Measurements from ENCODE around the gene PARD3.

Gene PARD3

GRCh38 chr10:34537629-34538231 lies 277.4 kb downstream of the PARD3 start:
- DNase-seq (ENCODE audit: low read depth), result no peak
- no peak for TF ChIP-seq CTCF (IDR thresholded peaks at IDR 0.05; ENCODE audit: low read depth, low read length, missing control alignments)
- no peak overlapping the region for H3K4me3 ChIP-seq (ENCODE audit: low read depth, low read length)
- in situ Hi-C loops (cut with HindIII; ENCODE audit: low sequenced_read_pairs), result no loop called here

- no peak overlapping the region for H3K4me3 ChIP-seq (ENCODE audit: low read depth, low read length)
- in situ Hi-C loops (cut with HindIII; ENCODE audit: low sequenced_read_pairs), result no loop called here
- TF ChIP-seq CTCF (IDR thresholded peaks at IDR 0.05; ENCODE audit: low read depth, low read length, missing control alignments), result no peak
- DNase-seq (ENCODE audit: low read depth), result no peak
These were observed 279.2 kb downstream of the PARD3 start for GRCh38 chr10:34535872-34536271.

- DNase-seq (ENCODE audit: low read depth), result no peak
- in situ Hi-C loops (cut with HindIII; ENCODE audit: low sequenced_read_pairs), result no loop called here
- TF ChIP-seq CTCF (IDR thresholded peaks at IDR 0.05; ENCODE audit: low read depth, low read length, missing control alignments), result no peak
- no peak overlapping the region for H3K4me3 ChIP-seq (ENCODE audit: low read depth, low read length)
These were observed 284.3 kb downstream of the PARD3 start for GRCh38 chr10:34530778-34531177.

- in situ Hi-C loops (cut with HindIII; ENCODE audit: low sequenced_read_pairs), result no loop called here
- H3K4me3 ChIP-seq (ENCODE audit: low read depth, low read length), result no peak overlapping the region
- no peak for TF ChIP-seq CTCF (IDR thresholded peaks at IDR 0.05; ENCODE audit: low read depth, low read length, missing control alignments)
- DNase-seq (ENCODE audit: low read depth), result peak; percentile 98
These were observed 286.8 kb downstream of the PARD3 start for GRCh38 chr10:34528320-34528719.

- DNase-seq (ENCODE audit: low read depth), result peak; percentile 84
- no peak overlapping the region for H3K4me3 ChIP-seq (ENCODE audit: low read depth, low read length)
- in situ Hi-C loops (cut with HindIII; ENCODE audit: low sequenced_read_pairs), result no loop called here
- TF ChIP-seq CTCF (IDR thresholded peaks at IDR 0.05; ENCODE audit: low read depth, low read length, missing control alignments), result peak; percentile 12
These were observed 288.1 kb downstream of the PARD3 start for GRCh38 chr10:34526758-34527730.

GRCh38 chr10:34526186-34526585 lies 288.9 kb downstream of the PARD3 start:
- no peak for DNase-seq (ENCODE audit: low read depth)
- H3K4me3 ChIP-seq (ENCODE audit: low read depth, low read length), result no peak overlapping the region
- in situ Hi-C loops (cut with HindIII; ENCODE audit: low sequenced_read_pairs), result no loop called here
- no peak for TF ChIP-seq CTCF (IDR thresholded peaks at IDR 0.05; ENCODE audit: low read depth, low read length, missing control alignments)
